BLaER1 treated with 17β-estradiol and CSF1 and Interleukin-3, amounts not matched to agents 10 nM and 100 nM (cell line): ENCODE measurements around the gene CIDEB.

Experiments used
- H3K27ac ChIP-seq, 11 experiments: shearing (Covaris generic); formaldehyde crosslinking; 2 replicates each; pipeline ENCODE4 v1.8.1; 2022
- H3K27me3 ChIP-seq, 11 experiments: shearing (Covaris generic); formaldehyde crosslinking; 2 replicates each; pipeline ENCODE4 v1.8.1; 2022
- H3K36me3 ChIP-seq, 11 experiments: shearing (Covaris generic); formaldehyde crosslinking; 2 replicates each; pipeline ENCODE4 v1.8.1; 2022
- H3K4me1 ChIP-seq, 10 experiments: shearing (Covaris generic); formaldehyde crosslinking; 2 replicates each; pipeline ENCODE4 v1.8.1; 2022
- H3K4me2 ChIP-seq, 11 experiments: shearing (Covaris generic); formaldehyde crosslinking; 2 replicates each; pipeline ENCODE4 v1.8.1; 2022
- H3K4me3 ChIP-seq, 10 experiments: shearing (Covaris generic); formaldehyde crosslinking; 2 replicates each; pipeline ENCODE4 v1.8.1; 2022
- H3K9ac ChIP-seq, 11 experiments: shearing (Covaris generic); formaldehyde crosslinking; 2 replicates each; pipeline ENCODE4 v1.8.1; 2022
- H3K9me3 ChIP-seq, 11 experiments: shearing (Covaris generic); formaldehyde crosslinking; replicated peaks in 1 of 11; 2 replicates each; pipeline ENCODE4 v1.8.1; 2022
- H4K20me1 ChIP-seq, 11 experiments: shearing (Covaris generic); formaldehyde crosslinking; 2 replicates each; pipeline ENCODE4 v1.8.1; 2022
- Cebpa-rat ChIP-seq, 11 experiments: shearing (Covaris generic); IDR thresholded peaks; 2 replicates each; pipeline ENCODE4 v1.8.1; 2022

CIDEB gene

GRCh38 chr14:24277071-24277470 lies 30.7 kb downstream of the CIDEB start:
- H4K20me1 ChIP-seq: no peaks in the 10 kb centered on the region
- TF ChIP-seq Cebpa-rat (IDR thresholded peaks at IDR 0.05): no peak

GRCh38 chr14:24274101-24274543 lies 33.7 kb downstream of the CIDEB start:
- H3K27me3 ChIP-seq: no peaks in the 10 kb centered on the region
- peak overlapping the region in 8 of 11 experiments; percentile 10 to 97 (median 90); a peak in 16 of 22 replicates for H3K4me2 ChIP-seq
- peak overlapping the region in 6 of 11 experiments; percentile 3 to 98 (median 60); a peak in 9 of 22 replicates for H3K9ac ChIP-seq
- H3K4me3 ChIP-seq: no peak overlapping the region
- peak in 3 of 11 experiments; percentile 41 to 76 (median 68); a peak in 4 of 22 replicates for TF ChIP-seq Cebpa-rat (IDR thresholded peaks at IDR 0.05)
- peaks cover 34 to 92% (median 78%) of the 10 kb centered on the region in 10 experiments for H3K4me1 ChIP-seq
- no peaks in the 10 kb centered on the region for H4K20me1 ChIP-seq
- peaks cover 0 to 14% (median 10%) of the 10 kb centered on the region in 11 experiments; a peak in 16 of 22 replicates for H3K36me3 ChIP-seq
- H3K27ac ChIP-seq: peak overlapping the region in 8 of 11 experiments; percentile 28 to 100 (median 98); a peak in 16 of 22 replicates
- H3K9me3 ChIP-seq: peaks cover 0 to 9% (median 0%) of the 10 kb centered on the region in 11 experiments; a peak in 2 of 22 replicates

More at GRCh38 chr14:24277071-24277470, 30.7 kb downstream of the CIDEB start:
- peak overlapping the region; percentile 68 to 100 (median 90); a peak in 21 of 22 replicates for H3K27ac ChIP-seq
- peak overlapping the region in 10 of 11 experiments; percentile 52 to 83 (median 72); a peak in 17 of 22 replicates for H3K9ac ChIP-seq
- no peaks in the 10 kb centered on the region for H3K36me3 ChIP-seq
- H3K4me3 ChIP-seq: no peak overlapping the region; a peak in 1 of 20 replicates
- peaks cover 40 to 100% (median 93%) of the 10 kb centered on the region in 10 experiments for H3K4me1 ChIP-seq
- peaks cover 0 to 9% (median 0%) of the 10 kb centered on the region in 11 experiments; a peak in 2 of 22 replicates for H3K9me3 ChIP-seq
- H3K4me2 ChIP-seq: peak overlapping the region in 10 of 11 experiments; percentile 70 to 97 (median 88); a peak in 19 of 22 replicates
- H3K27me3 ChIP-seq: no peaks in the 10 kb centered on the region

- H3K4me2 ChIP-seq: peak overlapping the region in 8 of 11 experiments; percentile 10 to 97 (median 90); a peak in 15 of 22 replicates
- no peaks in the 10 kb centered on the region for H3K27me3 ChIP-seq
- TF ChIP-seq Cebpa-rat (IDR thresholded peaks at IDR 0.05): no peak
- peaks cover 28 to 86% (median 72%) of the 10 kb centered on the region in 10 experiments for H3K4me1 ChIP-seq
- peak overlapping the region in 6 of 11 experiments; percentile 3 to 98 (median 60); a peak in 9 of 22 replicates for H3K9ac ChIP-seq
- H3K9me3 ChIP-seq: peaks cover 0 to 6% (median 0%) of the 10 kb centered on the region in 11 experiments; a peak in 2 of 22 replicates
- H3K27ac ChIP-seq: peak overlapping the region in 8 of 11 experiments; percentile 28 to 100 (median 98); a peak in 14 of 22 replicates
- no peaks in the 10 kb centered on the region for H4K20me1 ChIP-seq
- H3K4me3 ChIP-seq: no peak overlapping the region
- H3K36me3 ChIP-seq: peaks cover 0 to 20% (median 15%) of the 10 kb centered on the region in 11 experiments; a peak in 17 of 22 replicates
Measured at GRCh38 chr14:24273422-24273998, 34.3 kb downstream of the CIDEB start.

GRCh38 chr14:24272467-24272866 lies 35.3 kb downstream of the CIDEB start:
- Histone ChIP-seq H3K27ac (peak overlapping the region in 6 of 11 experiments; percentile 97 to 100 (median 99); a peak in 10 of 22 replicates), H3K4me3 (peak overlapping the region in 2 of 10 experiments; percentile 78 to 84; a peak in 3 of 20 replicates), H4K20me1 (no peaks in the 10 kb centered on the region), H3K9ac (peak overlapping the region in 5 of 11 experiments; percentile 31 to 98 (median 61); a peak in 6 of 22 replicates), H3K4me1 (peaks cover 17 to 76% (median 61%) of the 10 kb centered on the region in 10 experiments), H3K4me2 (peak overlapping the region; percentile 89 to 97 (median 94); a peak in 19 of 22 replicates), H3K9me3 (no peaks in the 10 kb centered on the region), H3K36me3 (peaks cover 2 to 29% (median 19%) of the 10 kb centered on the region in 11 experiments; a peak in 19 of 22 replicates), H3K27me3 (no peaks in the 10 kb centered on the region)
- TF ChIP-seq Cebpa-rat (IDR thresholded peaks at IDR 0.05): no peak

GRCh38 chr14:24271834-24272263 lies 35.9 kb downstream of the CIDEB start:
- Histone ChIP-seq H3K9ac (peak overlapping the region; percentile 92 to 100 (median 98)), H3K4me2 (peak overlapping the region; percentile 89 to 97 (median 94)), H4K20me1 (peaks cover 0 to 2% (median 0%) of the 10 kb centered on the region in 11 experiments; a peak in 1 of 22 replicates), H3K27ac (peak overlapping the region; percentile 95 to 100 (median 98)), H3K9me3 (no peaks in the 10 kb centered on the region), H3K36me3 (peaks cover 7 to 35% (median 25%) of the 10 kb centered on the region in 11 experiments; a peak in 19 of 22 replicates), H3K27me3 (no peaks in the 10 kb centered on the region), H3K4me1 (peaks cover 19 to 69% (median 59%) of the 10 kb centered on the region in 10 experiments), H3K4me3 (peak overlapping the region; percentile 72 to 95 (median 82))
- TF ChIP-seq Cebpa-rat (IDR thresholded peaks at IDR 0.05): no peak

GRCh38 chr14:24271134-24271833 lies 36.5 kb downstream of the CIDEB start, which contains the start of gene RABGGTA:
Gene RABGGTA (minus strand): TSS chr14:24271597. CDS start chr14:24271115, 482 bp downstream.
- Histone ChIP-seq H3K36me3 (peaks cover 12 to 40% (median 30%) of the 10 kb centered on the region in 11 experiments; a peak in 20 of 22 replicates), H3K4me3 (peak within 1 kb of the TSS; percentile 72 to 95 (median 82)), H3K27ac (peak within 1 kb of the TSS; percentile 95 to 100 (median 98)), H4K20me1 (peaks cover 0 to 4% (median 0%) of the 10 kb centered on the region in 11 experiments; a peak in 1 of 22 replicates), H3K27me3 (no peaks in the 10 kb centered on the region), H3K9ac (peak within 1 kb of the TSS; percentile 92 to 100 (median 98)), H3K4me2 (peak within 1 kb of the TSS; percentile 89 to 97 (median 94)), H3K4me1 (peaks cover 24 to 66% (median 57%) of the 10 kb centered on the region in 10 experiments), H3K9me3 (no peaks in the 10 kb centered on the region)
- TF ChIP-seq Cebpa-rat (IDR thresholded peaks at IDR 0.05): no peak

- no peak for TF ChIP-seq Cebpa-rat (IDR thresholded peaks at IDR 0.05)
- H3K27ac ChIP-seq: peak overlapping the region; percentile 95 to 100 (median 98); a peak in 21 of 22 replicates
- H3K4me3 ChIP-seq: peak overlapping the region; percentile 72 to 95 (median 82)
- peaks cover 0 to 4% (median 0%) of the 10 kb centered on the region in 11 experiments; a peak in 1 of 22 replicates for H4K20me1 ChIP-seq
- peaks cover 24 to 60% (median 50%) of the 10 kb centered on the region in 10 experiments for H3K4me1 ChIP-seq
- H3K9me3 ChIP-seq: no peaks in the 10 kb centered on the region
- H3K9ac ChIP-seq: peak overlapping the region; percentile 92 to 100 (median 98)
- H3K36me3 ChIP-seq: peaks cover 12 to 47% (median 37%) of the 10 kb centered on the region in 11 experiments; a peak in 21 of 22 replicates
- no peaks in the 10 kb centered on the region for H3K27me3 ChIP-seq
- peak overlapping the region; percentile 89 to 97 (median 94) for H3K4me2 ChIP-seq
Measured at GRCh38 chr14:24270537-24271133, 37.1 kb downstream of the CIDEB start.
